SK-N-SH (cell line): ENCODE measurements around the gene GMPR.

Source experiments
- CHD2 ChIP-seq: fragments of 150-350 bp; IDR thresholded peaks from 2 replicates; pipeline ENCODE4 v1.6.1; 2018; ENCODE audit warnings: low read length; ENCODE audit not compliant: partially characterized antibody
- CTCF ChIP-seq: fragments of 200-600 bp; sonication (generic); IDR thresholded peaks from 2 replicates; pipeline ENCODE4 v1.6.1; 2017; ENCODE audit warnings: antibody characterized with exemption, mild to moderate bottlenecking, moderate library complexity
- EP300 ChIP-seq, 2 experiments: IDR thresholded peaks; 2 replicates each; pipeline versions ENCODE4 v1.4.0 to v1.6.1; 2012; ENCODE audit warnings: borderline replicate concordance in 1 of 2, low read depth in 1 of 2, low read length in 1 of 2
- EZH2phosphoT487 ChIP-seq: fragments of 200-600 bp; sonication (generic); IDR thresholded peaks from 2 replicates; pipeline ENCODE4 v1.6.1; 2017; ENCODE audit warnings: low read depth, mixed run types, mild to moderate bottlenecking, antibody characterized with exemption, moderate library complexity, borderline replicate concordance
- NFIC ChIP-seq: IDR thresholded peaks from 2 replicates; pipeline ENCODE4 v1.4.0; 2012; ENCODE audit warnings: borderline replicate concordance
- POLR2AphosphoS5 ChIP-seq: IDR thresholded peaks from 2 replicates; pipeline ENCODE4 v1.6.1; 2012; ENCODE audit warnings: low read depth, low read length
- RAD21 ChIP-seq: IDR thresholded peaks from 2 replicates; pipeline ENCODE4 v1.6.1; 2012; ENCODE audit warnings: mild to moderate bottlenecking, low read length
- REST ChIP-seq: IDR thresholded peaks from 2 replicates; pipeline ENCODE4 v1.6.1; 2012; ENCODE audit warnings: mild to moderate bottlenecking, low read depth, low read length, moderate library complexity
- RFX5 ChIP-seq: IDR thresholded peaks from 2 replicates; pipeline ENCODE4 v1.6.1; 2012; ENCODE audit warnings: mild to moderate bottlenecking, improper control_type of control experiment, low read length
- TAF1 ChIP-seq: IDR thresholded peaks from 2 replicates; pipeline ENCODE4 v1.6.1; 2012; ENCODE audit warnings: low read depth, mild to moderate bottlenecking, low read length, moderate library complexity, borderline replicate concordance

GRCh38 chr6:16229700-16230099 lies 8.7 kb upstream of the GMPR start:
- no peak for TF ChIP-seq CTCF
- TF ChIP-seq REST: no peak
- TF ChIP-seq CHD2: no peak
- no peak for TF ChIP-seq POLR2AphosphoS5
- no peak for TF ChIP-seq TAF1
- TF ChIP-seq EP300 (IDR thresholded peaks at IDR 0.05; ENCODE audit: borderline replicate concordance in 1 of 2, low read depth in 1 of 2, low read length in 1 of 2): no peak
- no peak for TF ChIP-seq NFIC
- no peak for TF ChIP-seq EZH2phosphoT487
- no peak for TF ChIP-seq RAD21
- no peak for TF ChIP-seq RFX5
